Measurements from ENCODE around the gene SLC37A3.

SLC37A3 gene

DNA sequence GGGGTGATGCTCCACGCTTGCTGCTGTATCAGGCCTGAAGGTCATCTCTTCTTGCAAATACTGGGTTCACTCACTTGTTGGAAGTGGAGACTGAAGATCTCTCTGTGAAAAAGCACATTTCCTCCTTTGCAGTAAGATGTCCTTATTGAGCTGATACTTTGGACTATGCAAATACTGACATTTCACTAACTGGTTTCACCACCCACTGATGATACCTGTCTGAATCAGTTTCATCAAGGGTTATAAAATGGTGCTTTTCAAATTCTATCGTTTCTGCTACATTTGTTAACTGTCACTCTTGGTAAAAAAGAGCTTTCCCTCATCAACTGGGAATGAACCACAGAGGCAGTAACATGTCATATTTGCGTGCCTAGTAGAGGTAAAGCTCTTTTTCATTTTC, 41.0 kb upstream of the SLC37A3 start:
- in situ Hi-C loops (cut with HindIII; ENCODE audit: low pct_ligation_motif_present, low sequenced_read_pairs): no loop called here
- no peak overlapping the region for H3K4me3 ChIP-seq (ENCODE audit: low read depth, low read length)
- no peaks in the 10 kb centered on the region for H3K36me3 ChIP-seq (replicated peaks)
- no peaks in the 10 kb centered on the region for H3K27me3 ChIP-seq (replicated peaks)
- TF ChIP-seq, protein P1, sequence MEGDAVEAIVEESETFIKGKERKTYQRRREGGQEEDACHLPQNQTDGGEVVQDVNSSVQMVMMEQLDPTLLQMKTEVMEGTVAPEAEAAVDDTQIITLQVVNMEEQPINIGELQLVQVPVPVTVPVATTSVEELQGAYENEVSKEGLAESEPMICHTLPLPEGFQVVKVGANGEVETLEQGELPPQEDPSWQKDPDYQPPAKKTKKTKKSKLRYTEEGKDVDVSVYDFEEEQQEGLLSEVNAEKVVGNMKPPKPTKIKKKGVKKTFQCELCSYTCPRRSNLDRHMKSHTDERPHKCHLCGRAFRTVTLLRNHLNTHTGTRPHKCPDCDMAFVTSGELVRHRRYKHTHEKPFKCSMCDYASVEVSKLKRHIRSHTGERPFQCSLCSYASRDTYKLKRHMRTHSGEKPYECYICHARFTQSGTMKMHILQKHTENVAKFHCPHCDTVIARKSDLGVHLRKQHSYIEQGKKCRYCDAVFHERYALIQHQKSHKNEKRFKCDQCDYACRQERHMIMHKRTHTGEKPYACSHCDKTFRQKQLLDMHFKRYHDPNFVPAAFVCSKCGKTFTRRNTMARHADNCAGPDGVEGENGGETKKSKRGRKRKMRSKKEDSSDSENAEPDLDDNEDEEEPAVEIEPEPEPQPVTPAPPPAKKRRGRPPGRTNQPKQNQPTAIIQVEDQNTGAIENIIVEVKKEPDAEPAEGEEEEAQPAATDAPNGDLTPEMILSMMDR (IDR thresholded peaks at IDR 0.05; ENCODE audit: low read depth, low read length, missing control alignments): no peak
- no peak overlapping the region for H3K27ac ChIP-seq
- DNase-seq: no peak

DNA sequence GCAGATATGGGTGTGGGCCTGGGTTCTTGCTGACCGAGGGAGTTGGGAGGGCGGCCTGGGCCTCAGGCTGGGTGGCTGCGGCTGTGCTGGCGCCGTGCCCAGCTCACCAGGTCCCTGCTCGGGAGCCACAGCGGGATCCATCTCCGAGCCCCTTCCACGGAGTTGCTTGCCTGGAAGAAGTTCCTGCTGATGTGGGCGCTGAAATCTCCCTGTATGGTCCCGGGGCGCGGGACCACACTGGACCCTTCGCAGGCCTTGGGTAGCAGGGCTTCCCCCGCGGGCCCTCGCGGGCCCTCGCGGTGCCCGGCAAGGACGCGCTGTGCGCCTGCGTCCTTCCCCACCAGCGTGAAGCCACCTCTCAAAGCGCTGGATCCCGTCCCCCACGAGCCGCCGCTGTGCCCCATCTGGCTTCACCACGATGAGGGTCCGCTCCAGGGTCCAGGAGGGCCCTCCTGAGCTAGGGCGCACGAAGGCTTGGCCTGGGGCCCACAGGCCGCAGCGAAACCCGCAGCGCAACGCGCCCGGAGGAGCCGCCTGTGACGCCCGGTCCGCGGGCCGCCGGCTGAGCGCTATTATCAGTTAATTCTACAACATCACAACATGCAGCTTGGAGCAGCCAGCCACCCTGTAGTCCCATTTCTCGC, 37.0 kb upstream of the SLC37A3 start:
- Histone ChIP-seq H3K27ac (no peak overlapping the region), H3K36me3 (replicated peaks) (no peaks in the 10 kb centered on the region), H3K4me3 (ENCODE audit: low read depth, low read length) (peak overlapping the region; percentile 15), H3K27me3 (replicated peaks) (no peaks in the 10 kb centered on the region)
- TF ChIP-seq, protein P1 (IDR thresholded peaks at IDR 0.05; ENCODE audit: low read depth, low read length, missing control alignments): no peak
- in situ Hi-C loops (cut with HindIII; ENCODE audit: low pct_ligation_motif_present, low sequenced_read_pairs): no loop called here
- DNase-seq: no peak

DNA sequence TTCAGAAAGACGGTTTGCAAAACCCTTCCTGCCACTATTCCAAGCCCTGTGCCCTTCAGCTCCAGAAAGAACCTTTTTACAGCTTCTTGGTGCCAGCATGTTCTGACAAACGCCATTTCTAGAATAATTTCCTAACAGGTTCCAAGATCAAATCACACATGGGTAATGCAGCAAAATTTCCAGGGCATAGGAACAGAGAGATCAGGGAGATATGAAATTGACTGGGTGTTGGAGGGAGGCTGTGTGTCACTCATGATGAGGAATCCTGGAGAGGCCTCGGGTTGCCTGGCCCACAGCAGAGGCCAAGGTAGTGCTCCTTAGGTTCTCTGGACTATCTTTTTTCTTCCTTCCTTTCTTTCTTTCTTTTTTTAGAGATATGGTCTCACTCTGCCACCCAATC, 35.1 kb upstream of the SLC37A3 start:
- Histone ChIP-seq H3K27ac (no peak overlapping the region), H3K4me3 (ENCODE audit: low read depth, low read length) (no peak overlapping the region), H3K27me3 (replicated peaks) (no peaks in the 10 kb centered on the region), H3K36me3 (replicated peaks) (no peaks in the 10 kb centered on the region)
- DNase-seq: no peak
- in situ Hi-C loops (cut with HindIII; ENCODE audit: low pct_ligation_motif_present, low sequenced_read_pairs): no loop called here
- TF ChIP-seq, protein P1 (IDR thresholded peaks at IDR 0.05; ENCODE audit: low read depth, low read length, missing control alignments): no peak

DNA sequence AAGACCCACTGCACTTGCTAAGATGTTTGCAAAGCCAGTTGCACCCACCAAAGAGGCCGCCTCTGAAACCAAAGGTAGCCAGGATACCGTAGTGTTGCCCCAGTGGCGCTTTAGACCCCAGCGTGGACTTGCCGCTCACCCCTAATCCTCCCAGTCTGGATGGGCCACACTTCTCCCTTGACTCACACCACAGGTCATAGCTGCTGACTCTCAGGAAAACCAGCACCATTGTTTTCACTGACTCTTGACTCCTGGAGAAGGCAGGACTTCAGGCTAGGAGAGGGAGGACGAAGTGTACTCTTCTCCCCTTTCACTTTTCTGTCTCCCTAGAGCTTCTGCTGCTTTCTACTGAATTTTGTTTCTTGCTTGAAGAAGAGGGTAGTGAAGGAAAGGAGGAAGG, 27.8 kb upstream of the SLC37A3 start:
- H3K27ac ChIP-seq: no peak overlapping the region
- H3K4me3 ChIP-seq (ENCODE audit: low read depth, low read length): no peak overlapping the region
- DNase-seq: no peak
- TF ChIP-seq, protein P1 (IDR thresholded peaks at IDR 0.05; ENCODE audit: low read depth, low read length, missing control alignments): no peak
- no peaks in the 10 kb centered on the region for H3K36me3 ChIP-seq (replicated peaks)
- H3K27me3 ChIP-seq (replicated peaks): no peaks in the 10 kb centered on the region
- in situ Hi-C loops (cut with HindIII; ENCODE audit: low pct_ligation_motif_present, low sequenced_read_pairs): no loop called here

DNA sequence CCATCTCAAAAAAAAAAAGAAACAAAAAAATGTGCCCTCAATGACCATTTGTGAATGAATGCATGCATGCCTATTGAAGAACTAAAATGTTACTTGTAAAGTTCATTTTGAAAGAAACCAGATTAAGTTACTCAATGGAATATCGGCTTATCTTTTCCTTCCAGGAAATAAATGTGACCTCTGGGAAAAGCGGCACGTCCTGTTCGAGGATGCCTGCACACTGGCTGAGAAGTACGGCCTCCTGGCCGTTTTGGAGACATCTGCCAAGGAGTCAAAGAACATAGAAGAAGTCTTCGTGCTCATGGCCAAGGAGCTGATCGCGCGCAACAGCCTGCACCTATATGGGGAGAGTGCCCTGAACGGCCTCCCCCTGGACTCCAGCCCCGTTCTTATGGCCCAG, 27.4 kb upstream of the SLC37A3 start:
- in situ Hi-C loops (cut with HindIII; ENCODE audit: low pct_ligation_motif_present, low sequenced_read_pairs): no loop called here
- H3K36me3 ChIP-seq (replicated peaks): no peaks in the 10 kb centered on the region
- DNase-seq: no peak
- no peak overlapping the region for H3K4me3 ChIP-seq (ENCODE audit: low read depth, low read length)
- H3K27ac ChIP-seq: no peak overlapping the region
- TF ChIP-seq, protein P1 (IDR thresholded peaks at IDR 0.05; ENCODE audit: low read depth, low read length, missing control alignments): no peak
- no peaks in the 10 kb centered on the region for H3K27me3 ChIP-seq (replicated peaks)

DNA sequence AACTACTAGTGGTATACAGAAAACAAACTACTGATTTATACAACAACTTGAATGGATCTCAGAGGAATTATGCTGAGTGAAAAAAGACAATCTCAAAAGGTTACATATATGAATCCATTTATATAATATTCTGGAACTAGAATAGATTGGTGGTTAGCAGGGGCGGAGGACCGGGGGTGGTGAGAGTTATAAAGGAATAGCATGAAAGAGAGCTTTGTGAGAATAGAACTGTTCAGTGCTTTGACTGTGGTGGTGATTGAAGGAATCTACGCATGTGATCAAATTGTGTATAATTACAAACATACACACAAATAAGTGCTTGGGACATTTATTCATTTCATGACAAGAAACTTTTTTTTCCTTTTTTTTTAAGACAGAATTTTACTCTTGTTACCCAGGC, 25.2 kb upstream of the SLC37A3 start:
- H3K27ac ChIP-seq: no peak overlapping the region
- no peak for DNase-seq
- H3K4me3 ChIP-seq (ENCODE audit: low read depth, low read length): no peak overlapping the region
- H3K36me3 ChIP-seq (replicated peaks): no peaks in the 10 kb centered on the region
- no peaks in the 10 kb centered on the region for H3K27me3 ChIP-seq (replicated peaks)
- TF ChIP-seq, protein P1 (IDR thresholded peaks at IDR 0.05; ENCODE audit: low read depth, low read length, missing control alignments): no peak
- in situ Hi-C loops (cut with HindIII; ENCODE audit: low pct_ligation_motif_present, low sequenced_read_pairs): no loop called here

Data from brain microvascular endothelial cell (primary cell).